Stomach (tissue), 9 donors: ENCODE results near the gene CTIF. TPM values are rescaled to one million over a fixed set of nuclear protein-coding genes. Genes with fewer than 3 reads are reported as not detected.
A peak's percentile ranks its signal among the peaks of the same experiment; 100 is the strongest.

Source experiments
- DNase-seq, 2 donors: peaks; one replicate each; pipeline versions ENCODE4 v3.0.0 to v3.0.0-alpha.2; 2013 to 2019
- H3K27ac ChIP-seq, 5 donors: fragments of 200-600 bp in 4 of 5; sonication (generic) in 4 of 5; one replicate each; pipeline ENCODE4 v1.5.1; 2013 to 2019; ENCODE audit warnings: mild to moderate bottlenecking in 1 of 5, moderate library complexity in 1 of 5
- H3K27me3 ChIP-seq, 3 donors: fragments of 200-600 bp; sonication (generic); one replicate each; pipeline ENCODE4 v1.5.1; 2017 to 2019; ENCODE audit warnings: mixed run types in 1 of 3
- H3K36me3 ChIP-seq, 4 donors: fragments of 200-600 bp; sonication (generic); 1 replicate in 3 of 4; 2 replicates in 1 of 4; pipeline ENCODE4 v1.5.1; 2016 to 2019
- H3K4me1 ChIP-seq, 4 donors: fragments of 200-600 bp; sonication (generic); one replicate each; pipeline ENCODE4 v1.5.1; 2016 to 2019
- H3K4me3 ChIP-seq, 4 donors: fragments of 200-600 bp; sonication (generic) in 3 of 4; one replicate each; pipeline ENCODE4 v1.5.1; 2016 to 2019; ENCODE audit warnings: mild to moderate bottlenecking in 1 of 4
- H3K9me3 ChIP-seq, 4 donors: fragments of 200-600 bp; sonication (generic); one replicate each; pipeline ENCODE4 v1.5.1; 2016 to 2019
- EP300 ChIP-seq: sonication (generic); formaldehyde crosslinking; IDR thresholded peaks from one replicate; pipeline ENCODE4 v1.6.1; 2017; ENCODE audit warnings: antibody characterized with exemption
- POLR2A ChIP-seq, 4 donors: fragments of 450-650 bp; IDR thresholded peaks; one replicate each; pipeline ENCODE4 v1.6.1; 2016; ENCODE audit warnings: antibody characterized with exemption in 4 of 4, control low read depth in 2 of 4, mild to moderate bottlenecking in 1 of 4, moderate library complexity in 1 of 4
- POLR2AphosphoS5 ChIP-seq, 3 donors: sonication (generic); formaldehyde crosslinking; IDR thresholded peaks; one replicate each; pipeline ENCODE4 v1.6.1; 2016; ENCODE audit warnings: antibody characterized with exemption in 3 of 3
- WGBS, 5 donors: extraction: QIAGEN DNeasy Blood & Tissue Kit in 3 of 5; methylation state at CpG; one replicate each; pipeline versions ENCODE4 v1.1.5 to v1.1.7; 2013 to 2018; 5-methylcytosine and 5-hydroxymethylcytosine counted together
- intact Hi-C: fragments of 100-400 bp; cut with DNase I; formaldehyde crosslinking; loops from one replicate; pipeline ENCODE4 v1.15.1; 2023; ENCODE audit warnings: low total_unique reads
- polyA plus RNA-seq, 3 donors: library from polyadenylated mRNA; stranded (reverse); fragments of 200-250 nt; gene quantifications; one replicate each; pipeline ENCODE4 v1.2.3, GENCODE V29; 2013
- total RNA-seq, 5 donors: library from RNA; depleted of rRNA; stranded (reverse); fragments of >200 nt; gene quantifications; one replicate each; pipeline versions ENCODE4 v1.1.0 to v1.2.3, GENCODE V29; 2014 to 2016
- TF ChIP-seq, protein P1 (sequence below), 7 experiments: fragments of 450-650 bp in 4 of 7; fragments of 200-600 bp in 3 of 7; sonication (generic) in 3 of 7; IDR thresholded peaks; one replicate each; pipeline ENCODE4 v1.5.1; 2016 to 2019; ENCODE audit warnings: antibody characterized with exemption in 7 of 7, control low read depth in 2 of 7, mild to moderate bottlenecking in 1 of 7
- donor health status: healthy with polysubstance abuse.
- donor health status: Bipolar disorder and iron deficiency.
- donor health status: healthy.

CTIF gene
- total and polyA plus RNA-seq, 8 donors = 16.3 to 105 (median 30.3) TPM

GRCh38 chr18:48659188-48660009 lies 120.6 kb downstream of the CTIF start:
- intact Hi-C loops = loop anchor here (5.0 kb wide), 1 partner anchor 182 kb away; no protein-coding TSS in a partner anchor
- H3K27ac ChIP-seq = no peak overlapping the region
- peaks cover 15 to 44% (median 29%) of the 10 kb centered on the region in 4 donors for H3K4me1 ChIP-seq
- peak in 1 of 2 donors; percentile 21 for DNase-seq
- H3K27me3 ChIP-seq = no peaks in the 10 kb centered on the region
- H3K9me3 ChIP-seq = no peaks in the 10 kb centered on the region
- 94 to 95% (median 95%) methylated on average over 16 to 19 of the region's 19 CpGs for whole genome bisulfite sequencing, 5 donors
- H3K36me3 ChIP-seq = no peaks in the 10 kb centered on the region
- H3K4me3 ChIP-seq = no peak overlapping the region
- TF ChIP-seq, protein P1, sequence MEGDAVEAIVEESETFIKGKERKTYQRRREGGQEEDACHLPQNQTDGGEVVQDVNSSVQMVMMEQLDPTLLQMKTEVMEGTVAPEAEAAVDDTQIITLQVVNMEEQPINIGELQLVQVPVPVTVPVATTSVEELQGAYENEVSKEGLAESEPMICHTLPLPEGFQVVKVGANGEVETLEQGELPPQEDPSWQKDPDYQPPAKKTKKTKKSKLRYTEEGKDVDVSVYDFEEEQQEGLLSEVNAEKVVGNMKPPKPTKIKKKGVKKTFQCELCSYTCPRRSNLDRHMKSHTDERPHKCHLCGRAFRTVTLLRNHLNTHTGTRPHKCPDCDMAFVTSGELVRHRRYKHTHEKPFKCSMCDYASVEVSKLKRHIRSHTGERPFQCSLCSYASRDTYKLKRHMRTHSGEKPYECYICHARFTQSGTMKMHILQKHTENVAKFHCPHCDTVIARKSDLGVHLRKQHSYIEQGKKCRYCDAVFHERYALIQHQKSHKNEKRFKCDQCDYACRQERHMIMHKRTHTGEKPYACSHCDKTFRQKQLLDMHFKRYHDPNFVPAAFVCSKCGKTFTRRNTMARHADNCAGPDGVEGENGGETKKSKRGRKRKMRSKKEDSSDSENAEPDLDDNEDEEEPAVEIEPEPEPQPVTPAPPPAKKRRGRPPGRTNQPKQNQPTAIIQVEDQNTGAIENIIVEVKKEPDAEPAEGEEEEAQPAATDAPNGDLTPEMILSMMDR (IDR thresholded peaks at IDR 0.05) = no peak
- TF ChIP-seq POLR2AphosphoS5 (IDR thresholded peaks at IDR 0.05) = no peak
- TF ChIP-seq EP300 = no peak
- no peak for TF ChIP-seq POLR2A (IDR thresholded peaks at IDR 0.05)

- DNase-seq = peak in 1 of 2 donors; percentile 24
- H3K4me1 ChIP-seq = peaks cover 15 to 45% (median 31%) of the 10 kb centered on the region in 4 donors
- no peaks in the 10 kb centered on the region for H3K27me3 ChIP-seq
- no peak overlapping the region for H3K4me3 ChIP-seq
- H3K36me3 ChIP-seq = peaks cover 0 to 6% (median 6%) of the 10 kb centered on the region in 4 donors
- H3K9me3 ChIP-seq = no peaks in the 10 kb centered on the region
- TF ChIP-seq EP300 (no peak), POLR2AphosphoS5 (IDR thresholded peaks at IDR 0.05) (no peak), POLR2A (IDR thresholded peaks at IDR 0.05) (no peak)
- intact Hi-C loops = loop anchor here (5.0 kb wide), 1 partner anchor 183 kb away; no protein-coding TSS in a partner anchor
- 82 to 87% (median 84%) methylated on average over 6 to 7 of the region's 7 CpGs for WGBS, 5 donors
- H3K27ac ChIP-seq = no peak overlapping the region
Measured at GRCh38 chr18:48660346-48661228, 121.8 kb downstream of the CTIF start.

- H3K27ac ChIP-seq = peak overlapping the region in 2 of 5 donors; percentile 41 to 58
- no peak for DNase-seq
- intact Hi-C loops = loop anchor here (5.0 kb wide), 1 partner anchor 184 kb away; no protein-coding TSS in a partner anchor
- H3K36me3 ChIP-seq = peaks cover 0 to 14% (median 13%) of the 10 kb centered on the region in 4 donors
- WGBS, 5 donors = 47 to 68% (median 53%) methylated on average over 7 of the region's 7 CpGs
- H3K4me1 ChIP-seq = peaks cover 15 to 45% (median 31%) of the 10 kb centered on the region in 4 donors
- no peaks in the 10 kb centered on the region for H3K27me3 ChIP-seq
- TF ChIP-seq POLR2AphosphoS5 (IDR thresholded peaks at IDR 0.05) (no peak), POLR2A (IDR thresholded peaks at IDR 0.05) (no peak), EP300 (no peak)
- TF ChIP-seq, protein P1 (IDR thresholded peaks at IDR 0.05) = no peak
- no peaks in the 10 kb centered on the region for H3K9me3 ChIP-seq
- no peak overlapping the region for H3K4me3 ChIP-seq
Measured at GRCh38 chr18:48661421-48661820, 122.6 kb downstream of the CTIF start.

DNA sequence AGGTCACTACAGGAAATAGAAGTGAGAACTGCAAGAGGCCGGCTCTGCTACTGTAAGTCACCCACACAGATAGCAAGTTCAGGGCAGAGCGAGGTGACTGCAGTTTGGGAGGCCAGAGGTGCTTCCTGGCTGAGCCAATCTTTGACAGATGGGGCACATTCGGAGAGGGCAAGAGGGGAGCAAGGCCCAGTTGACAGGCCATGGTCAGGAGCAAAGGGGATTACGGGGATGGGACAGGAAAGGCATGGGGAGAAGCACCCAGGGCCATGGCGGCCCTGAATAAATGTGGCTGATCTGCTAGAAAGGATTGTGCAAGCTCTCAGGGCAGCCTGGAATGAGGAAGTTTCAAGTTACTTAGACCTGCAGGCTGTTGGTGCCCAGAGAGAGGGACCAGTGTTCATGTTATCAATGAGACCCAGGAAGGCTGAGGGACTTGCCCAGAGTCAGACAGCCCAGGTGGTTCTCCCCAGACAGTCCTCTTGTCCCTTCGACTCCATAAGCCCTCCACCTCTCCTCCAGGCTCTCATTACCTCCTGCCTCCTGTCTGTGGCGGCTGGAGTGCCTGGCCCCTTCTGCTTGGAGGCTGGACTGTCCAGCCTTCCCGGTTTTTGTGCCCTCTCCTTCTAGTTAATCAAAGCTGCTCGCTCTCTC lies 123.3 kb downstream of the CTIF start:
- no peak for TF ChIP-seq POLR2A (IDR thresholded peaks at IDR 0.05)
- peak in 1 of 3 donors; percentile 18 for TF ChIP-seq POLR2AphosphoS5 (IDR thresholded peaks at IDR 0.05)
- 32 to 60% (median 34%) methylated on average over 9 of the region's 9 CpGs for WGBS, 5 donors
- no peaks in the 10 kb centered on the region for H3K27me3 ChIP-seq
- peaks cover 15 to 45% (median 31%) of the 10 kb centered on the region in 4 donors for H3K4me1 ChIP-seq
- peak; percentile 56 to 71 for DNase-seq
- no peak overlapping the region for H3K4me3 ChIP-seq
- H3K9me3 ChIP-seq = no peaks in the 10 kb centered on the region
- H3K36me3 ChIP-seq = peaks cover 0 to 21% (median 17%) of the 10 kb centered on the region in 4 donors
- peak overlapping the region in 4 of 5 donors; percentile 39 to 58 (median 40) for H3K27ac ChIP-seq
- intact Hi-C loops = loop anchor here (5.0 kb wide), 1 partner anchor 185 kb away; no protein-coding TSS in a partner anchor
